ENCODE results near the gene ISL1. TPM values are rescaled to one million over a fixed set of nuclear protein-coding genes. Genes with fewer than 3 reads are reported as not detected.

The ISL1 gene
- total RNA-seq, 1 experiment from 2014 or later = not detected

GRCh38 chr5:51382521-51383130 is 622 bp upstream of the ISL1 start:
- H3K9ac ChIP-seq (ENCODE audit: low read length) = no peak overlapping the region
- H3K9me2 ChIP-seq (replicated peaks; ENCODE audit: insufficient read depth, low read length) = no peaks in the 10 kb centered on the region
- no peak for DNase-seq
- H3K79me2 ChIP-seq (ENCODE audit: low read length) = no peaks in the 10 kb centered on the region
- no peak overlapping the region for H3K4me3 ChIP-seq (ENCODE audit: low read length)
- H3K27me3 ChIP-seq (ENCODE audit: low read length) = no peaks in the 10 kb centered on the region
- no peaks in the 10 kb centered on the region for H3K4me1 ChIP-seq (ENCODE audit: low read length)
- no peaks in the 10 kb centered on the region for H4K20me1 ChIP-seq (ENCODE audit: insufficient read depth, low read depth, low read length)
- no peak overlapping the region for H2AFZ ChIP-seq (ENCODE audit: low read length)
- no peak overlapping the region for H3K4me2 ChIP-seq (ENCODE audit: low read depth, low read length, poor library complexity, severe bottlenecking)
- no peaks in the 10 kb centered on the region for H3K9me3 ChIP-seq (ENCODE audit: low read length)
- no peaks in the 10 kb centered on the region for H3K36me3 ChIP-seq (ENCODE audit: insufficient read depth, low read length)
- H3K27ac ChIP-seq (ENCODE audit: low read length) = no peak overlapping the region

DNA sequence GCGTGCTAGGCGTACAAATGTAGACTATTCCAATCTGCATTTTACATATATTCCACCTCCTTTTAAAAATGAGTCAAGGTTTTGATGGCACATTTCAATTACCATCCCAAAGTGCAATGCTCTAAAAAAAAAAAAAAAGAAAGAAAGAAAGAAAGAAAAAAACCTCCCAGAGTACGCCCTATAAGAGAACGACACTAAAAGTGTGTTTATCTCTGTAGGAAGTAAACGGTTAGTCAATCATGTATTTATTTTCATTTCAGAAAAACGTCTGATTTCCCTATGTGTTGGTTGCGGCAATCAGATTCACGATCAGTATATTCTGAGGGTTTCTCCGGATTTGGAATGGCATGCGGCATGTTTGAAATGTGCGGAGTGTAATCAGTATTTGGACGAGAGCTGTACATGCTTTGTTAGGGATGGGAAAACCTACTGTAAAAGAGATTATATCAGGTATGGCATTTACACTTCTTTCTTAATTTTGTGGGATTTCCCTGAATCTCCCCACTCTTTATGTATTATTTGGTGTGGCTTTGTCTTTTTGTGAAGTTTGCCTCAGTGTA is 1.1 kb downstream of the ISL1 start:
- H3K36me3 ChIP-seq (ENCODE audit: insufficient read depth, low read length) = no peaks in the 10 kb centered on the region
- no peak for DNase-seq
- H3K27me3 ChIP-seq (ENCODE audit: low read length) = no peaks in the 10 kb centered on the region
- H3K9me3 ChIP-seq (ENCODE audit: low read length) = no peaks in the 10 kb centered on the region
- H3K9me2 ChIP-seq (replicated peaks; ENCODE audit: insufficient read depth, low read length) = no peaks in the 10 kb centered on the region
- no peak overlapping the region for H2AFZ ChIP-seq (ENCODE audit: low read length)
- no peaks in the 10 kb centered on the region for H3K4me1 ChIP-seq (ENCODE audit: low read length)
- no peak overlapping the region for H3K4me3 ChIP-seq (ENCODE audit: low read length)
- H3K79me2 ChIP-seq (ENCODE audit: low read length) = no peaks in the 10 kb centered on the region
- no peaks in the 10 kb centered on the region for H4K20me1 ChIP-seq (ENCODE audit: insufficient read depth, low read depth, low read length)
- no peak overlapping the region for H3K9ac ChIP-seq (ENCODE audit: low read length)
- no peak overlapping the region for H3K27ac ChIP-seq (ENCODE audit: low read length)
- H3K4me2 ChIP-seq (ENCODE audit: low read depth, low read length, poor library complexity, severe bottlenecking) = no peak overlapping the region

DNA sequence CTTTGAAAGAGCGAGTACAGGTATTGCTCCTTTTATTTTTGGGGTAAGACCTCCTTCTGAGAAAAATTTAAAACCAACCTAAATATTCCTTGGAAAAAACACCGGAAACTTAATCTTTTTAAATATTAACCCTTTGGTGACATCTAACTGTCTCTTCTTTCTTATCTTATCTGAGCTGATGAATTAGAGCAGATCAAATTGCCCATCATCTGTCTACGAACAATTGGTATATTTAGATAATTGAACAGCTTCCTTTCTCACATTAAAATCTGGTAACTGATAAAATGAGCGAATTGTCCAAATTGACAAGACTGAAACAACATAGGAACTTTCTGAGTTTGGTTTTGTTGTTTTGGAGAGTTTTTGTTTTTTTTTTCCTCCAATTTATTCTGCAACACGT is 2.0 kb downstream of the ISL1 start:
- Histone ChIP-seq H3K4me3 (ENCODE audit: low read length) (no peak overlapping the region), H3K27ac (ENCODE audit: low read length) (no peak overlapping the region), H3K36me3 (ENCODE audit: insufficient read depth, low read length) (no peaks in the 10 kb centered on the region), H3K9me2 (replicated peaks; ENCODE audit: insufficient read depth, low read length) (no peaks in the 10 kb centered on the region), H3K9ac (ENCODE audit: low read length) (no peak overlapping the region), H3K9me3 (ENCODE audit: low read length) (no peaks in the 10 kb centered on the region), H3K27me3 (ENCODE audit: low read length) (no peaks in the 10 kb centered on the region), H3K79me2 (ENCODE audit: low read length) (no peaks in the 10 kb centered on the region), H3K4me1 (ENCODE audit: low read length) (no peaks in the 10 kb centered on the region), H2AFZ (ENCODE audit: low read length) (no peak overlapping the region), H4K20me1 (ENCODE audit: insufficient read depth, low read depth, low read length) (no peaks in the 10 kb centered on the region), H3K4me2 (ENCODE audit: low read depth, low read length, poor library complexity, severe bottlenecking) (no peak overlapping the region)
- DNase-seq = no peak

GRCh38 chr5:51386916-51387883 is 4.0 kb downstream of the ISL1 start:
- H2AFZ ChIP-seq (ENCODE audit: low read length) = no peak overlapping the region
- no peaks in the 10 kb centered on the region for H3K9me3 ChIP-seq (ENCODE audit: low read length)
- H3K79me2 ChIP-seq (ENCODE audit: low read length) = no peaks in the 10 kb centered on the region
- no peak overlapping the region for H3K27ac ChIP-seq (ENCODE audit: low read length)
- H3K4me1 ChIP-seq (ENCODE audit: low read length) = no peaks in the 10 kb centered on the region
- H3K27me3 ChIP-seq (ENCODE audit: low read length) = no peaks in the 10 kb centered on the region
- no peak overlapping the region for H3K4me3 ChIP-seq (ENCODE audit: low read length)
- H3K9me2 ChIP-seq (replicated peaks; ENCODE audit: insufficient read depth, low read length) = no peaks in the 10 kb centered on the region
- no peaks in the 10 kb centered on the region for H4K20me1 ChIP-seq (ENCODE audit: insufficient read depth, low read depth, low read length)
- H3K36me3 ChIP-seq (ENCODE audit: insufficient read depth, low read length) = no peaks in the 10 kb centered on the region
- H3K4me2 ChIP-seq (ENCODE audit: low read depth, low read length, poor library complexity, severe bottlenecking) = no peak overlapping the region
- DNase-seq = no peak
- no peak overlapping the region for H3K9ac ChIP-seq (ENCODE audit: low read length)

GRCh38 chr5:51387884-51388275 is 4.6 kb downstream of the ISL1 start:
- Histone ChIP-seq H4K20me1 (ENCODE audit: insufficient read depth, low read depth, low read length) (no peaks in the 10 kb centered on the region), H3K4me2 (ENCODE audit: low read depth, low read length, poor library complexity, severe bottlenecking) (no peak overlapping the region), H3K27me3 (ENCODE audit: low read length) (no peaks in the 10 kb centered on the region), H3K36me3 (ENCODE audit: insufficient read depth, low read length) (no peaks in the 10 kb centered on the region), H3K9ac (ENCODE audit: low read length) (no peak overlapping the region), H2AFZ (ENCODE audit: low read length) (no peak overlapping the region), H3K9me2 (replicated peaks; ENCODE audit: insufficient read depth, low read length) (no peaks in the 10 kb centered on the region), H3K4me1 (ENCODE audit: low read length) (no peaks in the 10 kb centered on the region), H3K4me3 (ENCODE audit: low read length) (no peak overlapping the region), H3K9me3 (ENCODE audit: low read length) (no peaks in the 10 kb centered on the region), H3K27ac (ENCODE audit: low read length) (no peak overlapping the region), H3K79me2 (ENCODE audit: low read length) (no peaks in the 10 kb centered on the region)
- no peak for DNase-seq

- Histone ChIP-seq H3K79me2 (ENCODE audit: low read length) (no peaks in the 10 kb centered on the region), H3K4me1 (ENCODE audit: low read length) (no peaks in the 10 kb centered on the region), H3K27ac (ENCODE audit: low read length) (no peak overlapping the region), H2AFZ (ENCODE audit: low read length) (no peak overlapping the region), H3K9ac (ENCODE audit: low read length) (no peak overlapping the region), H3K9me2 (replicated peaks; ENCODE audit: insufficient read depth, low read length) (no peaks in the 10 kb centered on the region), H3K4me3 (ENCODE audit: low read length) (no peak overlapping the region), H3K27me3 (ENCODE audit: low read length) (no peaks in the 10 kb centered on the region), H3K9me3 (ENCODE audit: low read length) (no peaks in the 10 kb centered on the region), H4K20me1 (ENCODE audit: insufficient read depth, low read depth, low read length) (no peaks in the 10 kb centered on the region), H3K36me3 (ENCODE audit: insufficient read depth, low read length) (no peaks in the 10 kb centered on the region), H3K4me2 (ENCODE audit: low read depth, low read length, poor library complexity, severe bottlenecking) (no peak overlapping the region)
- no peak for DNase-seq
These were observed 5.4 kb downstream of the ISL1 start for GRCh38 chr5:51388488-51389287.

DNA sequence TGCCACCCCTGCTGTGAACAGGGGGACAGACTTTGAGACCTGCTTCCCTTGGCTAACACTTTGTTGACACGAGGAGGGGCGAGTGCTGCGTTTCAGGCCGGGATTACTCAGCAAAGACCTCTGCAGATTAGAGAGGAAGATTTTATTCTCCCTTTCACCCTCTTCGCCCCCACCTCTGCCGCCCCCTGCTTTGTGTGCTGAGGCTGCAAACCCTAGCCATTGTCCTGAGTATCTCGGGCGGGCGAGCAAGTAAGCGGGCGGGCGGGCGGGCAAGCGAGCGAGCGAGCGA is 6.0 kb downstream of the ISL1 start:
- Histone ChIP-seq H3K4me1 (ENCODE audit: low read length) (no peaks in the 10 kb centered on the region), H3K27ac (ENCODE audit: low read length) (no peak overlapping the region), H3K4me3 (ENCODE audit: low read length) (no peak overlapping the region), H3K4me2 (ENCODE audit: low read depth, low read length, poor library complexity, severe bottlenecking) (no peak overlapping the region), H3K79me2 (ENCODE audit: low read length) (no peaks in the 10 kb centered on the region), H4K20me1 (ENCODE audit: insufficient read depth, low read depth, low read length) (no peaks in the 10 kb centered on the region), H3K27me3 (ENCODE audit: low read length) (no peaks in the 10 kb centered on the region), H3K9ac (ENCODE audit: low read length) (no peak overlapping the region), H3K36me3 (ENCODE audit: insufficient read depth, low read length) (no peaks in the 10 kb centered on the region), H3K9me3 (ENCODE audit: low read length) (no peaks in the 10 kb centered on the region), H3K9me2 (replicated peaks; ENCODE audit: insufficient read depth, low read length) (no peaks in the 10 kb centered on the region), H2AFZ (ENCODE audit: low read length) (no peak overlapping the region)
- no peak for DNase-seq
